LNCAP (cell line): ENCODE measurements around the gene TMEM38A.

Source experiments
- TF ChIP-seq, protein P1 (sequence below): fragments of 450-650 bp; IDR thresholded peaks from 2 replicates; pipeline ENCODE4 v1.5.1; 2017; ENCODE audit warnings: mild to moderate bottlenecking

The TMEM38A gene

DNA sequence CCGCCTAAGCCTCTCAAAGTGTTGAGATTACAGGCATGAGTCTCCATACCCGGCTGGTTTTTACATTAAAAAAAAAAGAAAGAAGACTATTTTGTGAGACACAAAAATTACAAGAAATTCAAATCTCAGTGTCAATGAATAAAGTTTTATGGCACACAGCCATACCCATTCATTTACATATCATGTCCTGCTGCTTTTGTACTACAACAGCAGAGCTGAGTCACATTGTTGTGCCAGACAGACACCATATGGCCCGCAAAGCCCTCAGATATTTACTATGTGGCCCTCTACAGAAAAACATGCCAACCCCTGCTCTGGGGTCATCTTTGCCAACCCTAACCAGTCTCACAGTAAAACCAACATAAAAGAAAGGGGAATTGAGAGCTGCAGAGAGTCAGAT lies 6.3 kb upstream of the TMEM38A start:
- TF ChIP-seq, protein P1, sequence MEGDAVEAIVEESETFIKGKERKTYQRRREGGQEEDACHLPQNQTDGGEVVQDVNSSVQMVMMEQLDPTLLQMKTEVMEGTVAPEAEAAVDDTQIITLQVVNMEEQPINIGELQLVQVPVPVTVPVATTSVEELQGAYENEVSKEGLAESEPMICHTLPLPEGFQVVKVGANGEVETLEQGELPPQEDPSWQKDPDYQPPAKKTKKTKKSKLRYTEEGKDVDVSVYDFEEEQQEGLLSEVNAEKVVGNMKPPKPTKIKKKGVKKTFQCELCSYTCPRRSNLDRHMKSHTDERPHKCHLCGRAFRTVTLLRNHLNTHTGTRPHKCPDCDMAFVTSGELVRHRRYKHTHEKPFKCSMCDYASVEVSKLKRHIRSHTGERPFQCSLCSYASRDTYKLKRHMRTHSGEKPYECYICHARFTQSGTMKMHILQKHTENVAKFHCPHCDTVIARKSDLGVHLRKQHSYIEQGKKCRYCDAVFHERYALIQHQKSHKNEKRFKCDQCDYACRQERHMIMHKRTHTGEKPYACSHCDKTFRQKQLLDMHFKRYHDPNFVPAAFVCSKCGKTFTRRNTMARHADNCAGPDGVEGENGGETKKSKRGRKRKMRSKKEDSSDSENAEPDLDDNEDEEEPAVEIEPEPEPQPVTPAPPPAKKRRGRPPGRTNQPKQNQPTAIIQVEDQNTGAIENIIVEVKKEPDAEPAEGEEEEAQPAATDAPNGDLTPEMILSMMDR = no peak

GRCh38 chr19:16655727-16656126 lies 5.2 kb upstream of the TMEM38A start:
- TF ChIP-seq, protein P1 = no peak

DNA sequence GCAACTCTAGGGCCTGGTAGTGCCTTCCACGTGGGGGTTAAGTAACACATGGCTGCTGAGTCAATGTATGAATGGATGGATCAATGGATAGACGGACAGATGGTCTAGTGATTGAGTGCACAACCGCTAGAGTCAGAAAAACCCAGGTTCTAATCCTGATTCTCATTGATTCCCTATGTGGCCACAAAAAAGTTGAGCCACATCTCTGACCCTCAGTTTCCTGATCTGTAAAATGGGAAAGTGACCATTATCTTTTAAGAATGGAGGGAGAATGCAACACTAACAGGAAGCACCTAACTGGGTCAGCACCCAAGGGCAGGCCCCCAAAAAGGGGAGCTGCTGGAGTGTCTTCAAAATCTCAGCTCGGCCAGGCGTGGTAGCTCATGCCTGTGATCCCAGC lies 3.6 kb upstream of the TMEM38A start:
- TF ChIP-seq, protein P1 = no peak

DNA sequence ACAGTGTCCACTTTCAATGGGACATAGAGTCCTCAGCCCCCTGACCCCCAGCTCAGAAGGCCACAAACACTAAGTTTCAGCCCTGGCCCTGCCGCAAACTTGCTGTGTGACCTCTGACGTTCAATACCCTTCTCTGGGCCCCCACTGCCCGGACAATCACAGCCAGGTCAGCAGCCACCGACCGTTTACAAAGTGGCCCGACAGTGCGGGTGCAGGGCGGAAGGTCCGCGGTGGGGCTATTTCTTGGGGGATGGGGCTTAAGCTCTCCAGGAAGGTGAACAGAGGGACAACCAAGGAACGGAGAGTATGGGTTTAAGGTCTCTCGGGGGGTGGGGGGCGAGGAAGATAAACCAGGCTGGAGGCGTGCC lies 1.5 kb upstream of the TMEM38A start:
- TF ChIP-seq, protein P1 = no peak

DNA sequence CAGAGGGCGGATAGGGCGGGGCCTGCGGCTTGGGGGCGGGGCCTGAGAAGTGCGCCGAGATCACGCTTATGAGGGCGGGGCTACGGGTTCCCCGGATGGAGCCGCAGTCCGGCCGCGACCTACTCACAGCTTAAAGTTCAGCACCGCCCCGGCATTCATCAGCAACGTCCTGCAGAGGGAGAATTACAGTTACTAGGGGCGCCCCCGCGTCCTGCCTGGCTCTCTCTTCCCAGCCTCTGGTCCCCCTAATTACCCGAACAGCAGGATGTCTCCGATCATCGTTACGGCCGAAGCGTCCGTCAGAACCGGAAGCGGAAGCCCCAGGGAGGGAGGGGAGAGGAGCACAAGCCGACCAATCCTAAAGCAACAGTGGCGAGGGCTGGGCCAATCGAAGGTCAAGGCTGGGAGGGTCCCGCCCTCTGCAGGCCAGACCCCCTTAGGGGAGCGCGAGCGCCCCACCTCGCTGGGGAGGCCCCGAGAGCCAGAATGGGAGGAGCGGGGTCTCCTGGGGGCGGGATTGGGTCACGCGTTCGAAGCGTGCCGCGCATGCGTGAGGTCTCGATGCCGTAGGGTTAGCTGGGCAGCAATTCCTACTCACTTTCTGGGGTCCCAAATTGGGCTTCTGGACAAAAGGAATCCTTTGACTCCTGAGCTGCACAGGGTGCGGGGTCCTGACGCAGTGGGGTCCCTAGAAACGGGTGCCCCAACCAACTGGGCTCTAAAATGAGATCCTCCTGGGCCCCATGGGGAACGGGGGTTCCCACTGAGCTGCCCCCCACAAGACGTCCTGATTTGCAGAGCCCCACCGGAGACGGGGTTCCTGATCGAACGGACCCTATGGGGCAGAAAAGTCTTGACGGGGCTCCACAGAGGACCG lies 869 bp upstream of the TMEM38A start, which contains the start of gene SMIM7:
Gene SMIM7, minus strand, starts transcription at position 313 of the 877 bp plus-strand sequence. Its CDS starts 34 bp downstream, at position 279.
- TF ChIP-seq, protein P1 = no peak

GRCh38 chr19:16661480-16662034 lies 618 bp downstream of the TMEM38A start:
- TF ChIP-seq, protein P1 = no peak

DNA sequence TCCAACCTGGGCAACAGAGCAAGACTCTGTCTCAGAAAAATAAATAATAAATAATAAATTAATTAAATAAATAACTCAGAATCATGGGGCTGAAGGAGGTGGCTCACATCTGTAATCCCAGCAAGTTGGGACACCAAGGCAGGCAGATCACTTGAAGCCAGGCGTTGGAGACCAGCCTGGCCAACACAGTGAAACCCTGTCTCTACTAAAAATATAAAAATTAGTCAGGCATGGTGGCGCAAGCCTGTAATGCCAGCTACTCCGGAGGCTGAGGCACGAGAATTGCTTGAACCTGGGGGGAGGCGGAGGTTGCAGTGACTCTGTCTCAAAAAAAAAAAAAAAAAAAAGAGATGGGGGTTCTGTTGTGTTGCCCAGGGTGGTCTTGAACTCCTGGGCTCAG lies 7.2 kb downstream of the TMEM38A start:
- TF ChIP-seq, protein P1 = no peak
